GM12864 (cell line): ENCODE data around the gene DHRS1.
A peak's percentile ranks its signal among the peaks of the same experiment; 100 is the strongest.

Experiments
- DNase-seq: peaks from one replicate; pipeline ENCODE4 v3.0.0-alpha.2; 2011; ENCODE audit warnings: low read depth
- H3K4me3 ChIP-seq: 2 replicates; pipeline ENCODE4 v1.5.1; 2011; ENCODE audit warnings: mild to moderate bottlenecking, low read depth, low read length, control low read depth
- TF ChIP-seq, protein P1 (sequence below): IDR thresholded peaks from 2 replicates; pipeline ENCODE4 v1.5.1; 2011; ENCODE audit warnings: low read depth, mild to moderate bottlenecking, moderate library complexity, low read length, control low read depth, inconsistent platforms; ENCODE audit errors: missing control alignments

DHRS1 gene

DNA sequence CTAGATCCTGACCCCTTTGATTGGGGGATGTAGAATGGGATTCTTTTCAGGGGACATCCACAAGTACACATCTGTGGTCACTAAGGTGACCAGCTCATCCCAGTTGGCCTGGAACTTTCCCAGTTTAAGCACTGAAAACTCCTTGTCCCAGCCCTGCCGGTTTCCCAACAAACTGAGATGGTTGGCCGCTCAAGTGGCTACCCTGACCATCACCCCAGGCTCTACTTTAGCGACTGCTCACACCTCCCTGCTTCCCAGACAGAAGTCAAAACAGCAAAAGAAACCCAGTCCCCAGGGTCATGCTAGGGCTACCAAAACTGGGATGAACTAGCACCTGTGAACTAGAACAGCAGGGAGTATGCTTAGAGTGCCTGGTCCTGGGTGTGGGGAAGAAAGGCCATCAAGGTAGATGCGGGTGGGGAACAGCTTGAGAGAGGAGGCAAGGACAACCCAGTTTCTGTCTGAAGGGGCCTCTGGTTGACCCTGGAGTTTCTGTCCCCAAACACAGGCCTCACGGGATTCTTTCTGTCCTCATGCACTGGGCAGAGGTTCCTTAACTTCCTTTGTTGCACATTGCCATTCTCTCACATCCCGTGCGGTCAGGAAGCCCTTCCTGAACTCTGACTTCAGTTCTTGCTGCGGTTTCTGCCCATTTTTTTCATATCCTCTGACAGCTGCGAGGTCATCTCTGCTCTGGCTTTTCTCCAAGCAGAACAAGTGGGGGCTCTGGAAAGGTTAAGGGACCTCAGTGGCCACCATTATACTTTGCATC lies 13.3 kb upstream of the DHRS1 start:
- TF ChIP-seq, protein P1, sequence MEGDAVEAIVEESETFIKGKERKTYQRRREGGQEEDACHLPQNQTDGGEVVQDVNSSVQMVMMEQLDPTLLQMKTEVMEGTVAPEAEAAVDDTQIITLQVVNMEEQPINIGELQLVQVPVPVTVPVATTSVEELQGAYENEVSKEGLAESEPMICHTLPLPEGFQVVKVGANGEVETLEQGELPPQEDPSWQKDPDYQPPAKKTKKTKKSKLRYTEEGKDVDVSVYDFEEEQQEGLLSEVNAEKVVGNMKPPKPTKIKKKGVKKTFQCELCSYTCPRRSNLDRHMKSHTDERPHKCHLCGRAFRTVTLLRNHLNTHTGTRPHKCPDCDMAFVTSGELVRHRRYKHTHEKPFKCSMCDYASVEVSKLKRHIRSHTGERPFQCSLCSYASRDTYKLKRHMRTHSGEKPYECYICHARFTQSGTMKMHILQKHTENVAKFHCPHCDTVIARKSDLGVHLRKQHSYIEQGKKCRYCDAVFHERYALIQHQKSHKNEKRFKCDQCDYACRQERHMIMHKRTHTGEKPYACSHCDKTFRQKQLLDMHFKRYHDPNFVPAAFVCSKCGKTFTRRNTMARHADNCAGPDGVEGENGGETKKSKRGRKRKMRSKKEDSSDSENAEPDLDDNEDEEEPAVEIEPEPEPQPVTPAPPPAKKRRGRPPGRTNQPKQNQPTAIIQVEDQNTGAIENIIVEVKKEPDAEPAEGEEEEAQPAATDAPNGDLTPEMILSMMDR = no peak
- DNase-seq = peak; percentile 25
- H3K4me3 ChIP-seq = no peak overlapping the region

DNA sequence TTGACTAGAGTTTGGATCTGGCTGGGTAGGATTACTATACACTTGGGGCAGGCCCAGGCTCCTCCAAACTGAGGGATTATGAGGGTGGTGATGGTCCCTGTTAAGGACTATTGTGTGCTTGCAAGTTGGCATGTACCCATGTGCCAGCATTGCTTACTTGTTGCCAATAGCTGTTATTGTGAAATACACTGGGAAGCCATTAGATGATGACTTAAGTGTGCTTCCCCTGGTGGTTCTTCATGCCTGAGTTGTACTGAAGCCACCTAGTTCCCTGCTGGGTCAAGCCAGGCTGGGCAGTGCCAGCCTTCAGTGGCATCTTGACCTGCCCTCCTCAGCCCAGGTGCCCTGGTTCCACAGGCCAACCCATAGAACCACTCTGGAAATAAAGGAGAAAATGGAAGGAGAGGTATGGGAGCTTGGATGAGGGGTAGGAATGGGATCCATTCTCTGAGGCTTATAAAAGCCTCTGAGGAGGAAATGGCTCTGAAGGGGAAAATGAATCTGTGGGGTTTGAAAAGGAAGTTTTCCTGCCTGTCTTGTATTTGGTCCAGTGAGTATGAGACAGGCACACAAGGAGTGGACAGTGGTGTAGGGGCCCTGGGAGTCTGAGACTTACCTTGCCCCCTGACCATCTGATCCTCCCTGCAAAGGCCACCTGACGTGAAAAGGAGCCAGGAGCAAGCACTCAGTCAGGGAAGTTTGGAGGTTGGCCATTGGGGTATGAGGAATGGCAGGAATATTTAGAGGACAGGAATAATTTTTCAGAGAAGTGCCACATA lies 12.4 kb upstream of the DHRS1 start:
- no peak for DNase-seq
- TF ChIP-seq, protein P1 = peak; percentile 12
- H3K4me3 ChIP-seq = peak overlapping the region; percentile 50

DNA sequence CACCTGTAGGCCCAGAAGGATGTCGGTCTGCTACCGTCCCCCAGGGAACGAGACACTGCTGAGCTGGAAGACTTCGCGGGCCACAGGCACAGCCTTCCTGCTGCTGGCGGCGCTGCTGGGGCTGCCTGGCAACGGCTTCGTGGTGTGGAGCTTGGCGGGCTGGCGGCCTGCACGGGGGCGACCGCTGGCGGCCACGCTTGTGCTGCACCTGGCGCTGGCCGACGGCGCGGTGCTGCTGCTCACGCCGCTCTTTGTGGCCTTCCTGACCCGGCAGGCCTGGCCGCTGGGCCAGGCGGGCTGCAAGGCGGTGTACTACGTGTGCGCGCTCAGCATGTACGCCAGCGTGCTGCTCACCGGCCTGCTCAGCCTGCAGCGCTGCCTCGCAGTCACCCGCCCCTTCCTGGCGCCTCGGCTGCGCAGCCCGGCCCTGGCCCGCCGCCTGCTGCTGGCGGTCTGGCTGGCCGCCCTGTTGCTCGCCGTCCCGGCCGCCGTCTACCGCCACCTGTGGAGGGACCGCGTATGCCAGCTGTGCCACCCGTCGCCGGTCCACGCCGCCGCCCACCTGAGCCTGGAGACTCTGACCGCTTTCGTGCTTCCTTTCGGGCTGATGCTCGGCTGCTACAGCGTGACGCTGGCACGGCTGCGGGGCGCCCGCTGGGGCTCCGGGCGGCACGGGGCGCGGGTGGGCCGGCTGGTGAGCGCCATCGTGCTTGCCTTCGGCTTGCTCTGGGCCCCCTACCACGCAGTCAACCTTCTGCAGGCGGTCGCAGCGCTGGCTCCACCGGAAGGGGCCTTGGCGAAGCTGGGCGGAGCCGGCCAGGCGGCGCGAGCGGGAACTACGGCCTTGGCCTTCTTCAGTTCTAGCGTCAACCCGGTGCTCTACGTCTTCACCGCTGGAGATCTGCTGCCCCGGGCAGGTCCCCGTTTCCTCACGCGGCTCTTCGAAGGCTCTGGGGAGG lies 11.3 kb upstream of the DHRS1 start, which contains the start of gene LTB4R:
LTB4R (plus strand) TSS at position 857 of the 959 bp plus-strand sequence. CDS start 4,150 bp downstream, outside the sequence.
- peak within 1 kb of the TSS; percentile 50 for H3K4me3 ChIP-seq
- DNase-seq = peak; percentile 26
- TF ChIP-seq, protein P1 = peak; percentile 27

DNA sequence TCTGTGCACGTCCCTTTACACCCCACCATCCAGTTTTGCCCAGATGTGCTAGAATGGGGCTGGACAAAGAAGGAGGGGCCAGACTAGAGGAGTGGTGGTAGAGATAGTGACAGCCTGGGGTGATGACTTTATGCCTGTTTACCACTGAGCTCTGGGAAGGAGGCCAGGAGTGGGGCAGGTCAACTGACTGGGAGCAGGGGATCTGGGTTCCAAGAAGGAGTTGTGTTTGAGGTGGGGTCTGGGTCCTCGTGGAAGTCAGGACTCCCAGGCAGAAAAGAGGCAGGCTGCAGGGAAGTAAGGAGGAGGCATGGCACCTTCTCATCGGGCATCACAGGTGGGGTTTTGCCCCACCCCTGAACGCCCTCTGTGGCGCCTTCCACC lies 10.7 kb upstream of the DHRS1 start:
- no peak for DNase-seq
- TF ChIP-seq, protein P1 = no peak
- H3K4me3 ChIP-seq = peak overlapping the region; percentile 50

DNA sequence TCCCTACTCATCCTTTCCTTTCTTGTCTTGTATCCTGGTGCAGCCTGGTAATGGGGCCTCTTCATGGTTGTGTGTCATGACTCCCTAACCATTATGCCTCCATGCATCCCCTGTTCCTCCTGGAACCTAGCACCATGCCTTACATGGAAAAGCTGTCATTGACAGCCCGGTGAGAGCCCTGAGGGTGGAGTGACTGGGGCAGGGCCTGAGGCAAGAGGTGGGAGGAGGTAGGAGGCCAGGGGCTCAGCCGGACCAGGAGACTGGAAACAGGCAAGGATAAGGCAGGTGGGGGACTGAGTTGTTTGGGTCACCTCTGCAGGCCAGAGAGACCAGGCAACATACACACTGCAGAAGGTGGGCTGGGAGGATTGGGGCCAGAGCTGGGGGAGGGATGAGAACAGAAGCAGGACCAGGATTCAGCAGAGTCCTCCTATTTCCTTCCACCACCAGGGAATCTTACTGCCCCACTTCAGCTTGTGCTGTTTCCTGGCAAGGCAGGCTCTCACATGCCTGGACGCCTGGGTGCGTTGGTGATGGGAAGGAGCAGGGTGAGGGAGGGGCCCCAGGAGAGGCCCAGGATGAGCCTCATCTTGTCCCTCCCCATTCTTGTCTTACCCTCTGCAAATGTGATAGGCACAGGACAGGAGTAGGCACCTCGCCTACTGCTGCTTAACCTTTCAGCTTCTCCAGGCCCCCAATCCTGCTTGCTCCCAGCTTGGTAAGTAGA lies 10.1 kb upstream of the DHRS1 start, which contains the start of gene LTB4R2:
LTB4R2 (plus strand) TSS at position 603 of the 727 bp plus-strand sequence. CDS start 525 bp downstream, outside the sequence.
- TF ChIP-seq, protein P1 = no peak

More for the DNA sequence above, 10.1 kb upstream of the DHRS1 start, which contains the start of gene LTB4R2:
- no peak for DNase-seq
- H3K4me3 ChIP-seq = peak within 1 kb of the TSS; percentile 50
